ENCODE results near the gene ZNF425. TPM values are rescaled to one million over a fixed set of nuclear protein-coding genes. Genes with fewer than 3 reads are reported as not detected.

ZNF425 gene
- total and polyA plus RNA-seq, 9 donors = 1.4 to 9.0 (median 3.8) TPM

DNA sequence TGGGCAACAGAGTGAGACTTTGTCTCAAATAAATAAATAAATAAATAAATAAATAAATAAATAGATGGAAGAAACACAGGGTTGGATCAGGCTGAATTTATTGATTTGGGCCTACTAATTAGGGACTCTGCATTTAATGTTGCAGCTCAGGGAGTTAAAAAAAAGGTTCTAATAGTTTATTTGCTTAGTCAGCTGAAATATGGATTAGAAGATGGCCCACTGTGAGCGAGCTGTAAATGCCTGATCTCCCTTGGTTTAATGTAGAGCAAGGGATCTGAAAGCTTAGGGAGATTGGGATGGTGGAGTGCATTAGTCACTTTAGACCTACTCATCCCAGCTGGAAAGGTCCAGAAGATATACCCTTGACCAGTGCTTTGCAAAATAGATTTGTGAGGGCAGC, 72.7 kb downstream of the ZNF425 start:
- no peaks in the 10 kb centered on the region for H3K9me3 ChIP-seq
- H3K27me3 ChIP-seq = no peaks in the 10 kb centered on the region
- no peaks in the 10 kb centered on the region for H3K4me1 ChIP-seq (ENCODE audit: insufficient read depth)
- H3K4me3 ChIP-seq = no peak overlapping the region
- no peaks in the 10 kb centered on the region for H3K36me3 ChIP-seq
- no peak for TF ChIP-seq EP300 (IDR thresholded peaks at IDR 0.05)
- TF ChIP-seq POLR2A (IDR thresholded peaks at IDR 0.05) = no peak
- no peak for TF ChIP-seq CTCF (IDR thresholded peaks at IDR 0.05)
- no peak overlapping the region for H3K27ac ChIP-seq
- DNase-seq = no peak
- WGBS, 3 donors = 87 to 92% (median 92%) methylated on average over 1 of the region's 1 CpG
- intact Hi-C loops (cut with DNase I) = loop anchor here in 1 of 4 donors (2.0 kb wide), 1 partner anchor 37 kb away; no protein-coding TSS in a partner anchor

Small RNAs within 50 kb of the gene (small RNA-seq; reads per million reads assigned to genes)
- gene COX6B1P1 = not detected
- gene RN7SL521P = not detected

Other genes with a start within 250 kb of the ZNF425 start
- 1 to 10 TPM; 2.5 to 5.3 (median 4.0) TPM for gene EZH2, start 242.0 kb downstream of the ZNF425 start, total RNA-seq
- gene EZH2, start 242.0 kb downstream of the ZNF425 start, polyA plus RNA-seq = 1 to 10 TPM; 2.8 to 5.6 TPM
- gene PDIA4, start 97.8 kb downstream of the ZNF425 start, total RNA-seq = 100 to 1,000 TPM in 2 of 7 donors, 10 to 100 TPM in 5; 49.6 to 130 (median 72.4) TPM
- 10 to 100 TPM; 52.2 to 78.5 TPM for gene PDIA4, start 97.8 kb downstream of the ZNF425 start, polyA plus RNA-seq
- 10 to 100 TPM in 2 of 7 donors, 1 to 10 TPM in 5; 3.9 to 11.6 (median 8.7) TPM for gene ZNF786, start 35.6 kb downstream of the ZNF425 start, total RNA-seq
- 1 to 10 TPM; 4.3 to 5.3 TPM for gene ZNF786, start 35.6 kb downstream of the ZNF425 start, polyA plus RNA-seq
- gene ZNF398, start 21.1 kb upstream of the ZNF425 start, total RNA-seq = 10 to 100 TPM; 14.9 to 20.6 (median 19.4) TPM
- 1 to 10 TPM; 5.0 to 9.3 TPM for gene ZNF398, start 21.1 kb upstream of the ZNF425 start, polyA plus RNA-seq
- 10 to 100 TPM; 14.0 to 30.2 (median 24.5) TPM for gene ZNF282, start 69.2 kb upstream of the ZNF425 start, total RNA-seq
- gene ZNF282, start 69.2 kb upstream of the ZNF425 start, polyA plus RNA-seq = 10 to 100 TPM in 1 of 2 donors, 1 to 10 TPM in 1; 8.0 to 17.6 TPM
- gene ZNF212, start 113.3 kb upstream of the ZNF425 start, total RNA-seq = 10 to 100 TPM in 5 of 7 donors, 1 to 10 TPM in 2; 5.4 to 16.0 (median 11.8) TPM
- 10 to 100 TPM in 1 of 2 donors, 1 to 10 TPM in 1; 7.0 to 11.0 TPM for gene ZNF212, start 113.3 kb upstream of the ZNF425 start, polyA plus RNA-seq
- 10 to 100 TPM; 11.6 to 27.6 (median 21.2) TPM for gene ZNF783, start 135.9 kb upstream of the ZNF425 start, total RNA-seq
- gene ZNF783, start 135.9 kb upstream of the ZNF425 start, polyA plus RNA-seq = 10 to 100 TPM in 1 of 2 donors, 1 to 10 TPM in 1; 5.5 to 12.2 TPM